Femur (tissue), 1 donor: ENCODE measurements around the gene SPTBN1.

ENCODE experiments used
- DNase-seq: peaks from one replicate; pipeline ENCODE4 v3.0.0-alpha.2; 2017

Gene SPTBN1

GRCh38 chr2:54617409-54617808, 161.3 kb downstream of the SPTBN1 start:
- DNase-seq, result no peak

DNA sequence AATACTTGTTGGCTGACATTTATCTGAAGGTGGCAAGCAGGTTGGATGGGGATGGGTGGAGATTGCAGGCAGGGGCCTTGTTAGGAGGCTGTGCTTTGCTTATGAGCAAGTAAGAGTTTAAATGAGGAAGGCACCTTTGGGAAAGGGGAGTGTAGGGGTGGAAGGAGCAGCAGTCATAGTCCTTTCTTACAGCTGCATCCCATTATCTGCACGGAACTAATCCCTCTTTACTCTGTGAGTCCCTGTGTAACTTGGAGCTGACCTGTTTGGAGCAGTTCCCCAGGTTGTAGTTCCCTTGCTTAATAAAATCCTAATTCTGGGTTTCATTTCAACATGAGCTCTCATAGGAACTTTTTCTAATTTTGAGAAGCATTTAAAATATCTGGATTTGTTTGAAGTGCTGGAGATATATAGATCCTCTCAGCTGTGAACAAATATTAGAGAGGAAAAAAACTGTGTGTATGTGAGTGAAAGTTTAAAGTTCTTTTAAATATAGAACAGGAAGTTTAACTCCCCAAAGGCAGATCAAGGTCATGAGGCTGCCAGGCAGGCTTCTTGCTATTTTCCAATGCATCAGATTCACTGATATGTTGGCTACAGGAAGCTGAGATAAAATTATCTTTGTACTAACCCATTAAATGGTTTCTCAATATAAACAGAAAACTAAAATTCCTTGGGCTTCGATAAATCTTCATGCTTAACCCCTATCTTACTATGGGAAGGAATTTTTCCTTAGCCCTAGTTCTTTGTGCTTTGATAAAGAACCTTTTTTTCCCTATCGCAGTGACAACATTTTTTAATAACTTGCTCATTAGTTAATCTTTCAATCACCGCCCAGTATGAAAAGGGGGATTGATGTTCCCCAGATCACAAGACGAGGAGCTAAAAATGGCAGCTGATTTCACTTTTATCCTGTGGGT, 162.8 kb downstream of the SPTBN1 start:
- DNase-seq, result no peak

DNA sequence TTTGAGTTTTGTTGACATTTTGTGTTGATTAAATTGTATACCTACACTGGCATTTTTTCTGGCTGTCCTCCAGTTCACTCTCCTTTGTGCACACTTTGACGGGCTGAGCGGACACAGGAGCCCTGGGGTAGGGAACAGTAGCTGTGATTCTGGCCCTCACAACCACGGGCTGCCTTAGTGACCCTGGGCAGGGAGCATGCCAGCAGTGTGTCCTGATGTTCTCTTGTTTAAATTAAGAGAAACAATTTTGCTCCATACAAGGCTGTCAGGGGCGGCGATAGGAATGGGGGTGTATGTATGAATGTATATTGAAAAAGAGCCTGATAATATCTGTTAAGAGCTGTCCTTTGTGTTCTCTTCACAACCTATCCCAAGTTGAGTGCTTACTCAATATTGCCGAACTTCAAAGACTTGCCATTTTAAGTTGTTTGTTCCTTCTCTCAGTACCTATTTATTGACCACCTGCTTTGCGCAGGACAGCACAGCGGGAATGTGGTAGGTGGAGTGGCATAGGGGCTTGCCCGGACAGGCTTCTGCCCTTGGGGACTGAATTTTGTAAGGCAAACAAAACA, 163.6 kb downstream of the SPTBN1 start:
- DNase-seq, result no peak

- DNase-seq, result no peak
Measured at GRCh38 chr2:54620948-54621347, 164.8 kb downstream of the SPTBN1 start.

DNA sequence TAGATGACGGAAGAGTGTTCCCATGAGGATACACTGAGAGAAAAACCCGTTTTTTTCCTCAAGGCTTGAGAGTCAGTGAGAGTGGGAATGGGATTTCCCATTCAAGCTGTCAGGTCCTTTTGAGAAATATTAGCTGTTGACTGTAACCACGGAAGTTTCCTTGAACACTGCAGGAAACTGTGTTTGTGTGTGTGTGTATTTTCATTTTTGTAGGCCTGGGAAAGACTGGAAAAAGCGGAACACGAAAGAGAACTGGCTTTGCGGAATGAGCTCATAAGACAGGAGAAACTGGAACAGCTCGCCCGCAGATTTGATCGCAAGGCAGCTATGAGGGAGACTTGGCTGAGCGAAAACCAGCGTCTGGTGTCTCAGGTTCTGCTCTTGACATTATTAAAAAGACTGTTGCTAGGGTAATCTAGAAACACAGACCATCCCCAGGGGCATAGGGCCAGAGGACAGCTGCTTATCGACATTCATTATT, 168.5 kb downstream of the SPTBN1 start:
- DNase-seq, result peak; percentile 68

DNA sequence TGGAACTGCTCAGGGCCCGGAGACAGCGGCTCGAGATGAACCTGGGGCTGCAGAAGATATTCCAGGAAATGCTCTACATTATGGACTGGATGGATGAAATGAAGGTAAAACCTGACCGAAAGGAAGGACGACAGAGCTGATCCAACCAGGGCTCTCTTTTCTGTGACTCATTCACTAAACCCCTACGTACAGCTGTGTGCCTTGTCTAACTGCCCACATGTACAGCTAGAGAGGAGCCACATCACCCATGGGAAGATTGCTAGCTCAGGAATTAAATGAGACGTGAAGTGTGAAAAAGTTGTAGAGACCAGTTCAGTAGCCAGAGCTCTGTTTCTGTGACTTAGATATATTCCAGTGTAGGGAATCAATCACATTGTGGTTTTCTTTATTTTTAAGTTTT, 170.0 kb downstream of the SPTBN1 start:
- DNase-seq, result no peak

DNA sequence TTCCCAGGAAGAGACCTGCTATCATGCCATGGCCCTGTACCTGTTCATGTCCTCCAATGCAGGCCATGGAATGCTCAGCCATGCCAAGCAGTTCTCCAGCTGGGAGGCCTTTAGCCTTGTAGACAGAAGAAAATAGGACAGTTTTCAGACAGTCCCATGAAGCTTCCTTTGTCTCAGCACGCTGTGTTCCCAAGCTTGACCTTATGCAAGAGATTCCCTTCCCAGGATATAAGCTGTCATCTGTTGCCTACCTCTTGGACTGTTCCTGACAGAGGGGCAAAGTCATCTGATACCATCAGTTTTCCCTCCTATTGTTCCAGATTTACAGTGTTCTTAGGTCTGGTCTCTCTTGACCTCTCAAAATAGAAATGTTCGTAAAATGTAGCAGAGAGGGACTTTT, 170.8 kb downstream of the SPTBN1 start:
- DNase-seq, result no peak

DNA sequence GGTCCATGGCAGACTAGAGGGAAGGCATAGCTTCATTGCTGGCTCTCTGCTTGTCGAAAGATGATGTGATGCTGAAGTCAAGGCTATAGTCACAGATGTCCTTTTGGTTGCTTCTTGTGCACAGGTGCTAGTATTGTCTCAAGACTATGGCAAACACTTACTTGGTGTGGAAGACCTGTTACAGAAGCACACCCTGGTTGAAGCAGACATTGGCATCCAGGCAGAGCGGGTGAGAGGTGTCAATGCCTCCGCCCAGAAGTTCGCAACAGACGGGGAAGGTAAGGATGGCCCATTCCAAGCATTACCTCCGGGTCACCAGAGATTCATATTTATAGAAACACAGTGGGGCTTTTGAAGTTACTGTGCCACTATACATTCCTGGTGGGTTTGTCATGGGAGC, 171.8 kb downstream of the SPTBN1 start:
- no peak for DNase-seq

DNA sequence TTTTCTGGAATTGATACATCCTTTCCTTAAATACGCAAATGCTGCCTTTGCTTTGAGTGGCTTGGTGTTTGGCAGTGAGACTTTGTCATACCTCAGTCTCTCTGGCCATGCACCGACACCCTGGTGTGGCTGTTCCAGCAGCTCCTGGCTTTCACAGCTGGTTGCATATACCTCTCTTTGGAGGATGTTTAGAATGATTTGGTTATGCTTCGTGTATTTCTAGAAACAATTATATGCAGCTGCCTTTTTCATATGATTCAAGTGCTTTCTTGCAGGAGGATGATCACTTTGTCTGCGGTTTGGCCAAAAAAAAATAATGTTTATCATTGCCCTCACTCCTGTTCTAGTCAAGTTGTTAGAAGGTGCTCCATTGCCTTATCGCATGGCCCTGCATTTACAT, 172.3 kb downstream of the SPTBN1 start:
- no peak for DNase-seq

DNA sequence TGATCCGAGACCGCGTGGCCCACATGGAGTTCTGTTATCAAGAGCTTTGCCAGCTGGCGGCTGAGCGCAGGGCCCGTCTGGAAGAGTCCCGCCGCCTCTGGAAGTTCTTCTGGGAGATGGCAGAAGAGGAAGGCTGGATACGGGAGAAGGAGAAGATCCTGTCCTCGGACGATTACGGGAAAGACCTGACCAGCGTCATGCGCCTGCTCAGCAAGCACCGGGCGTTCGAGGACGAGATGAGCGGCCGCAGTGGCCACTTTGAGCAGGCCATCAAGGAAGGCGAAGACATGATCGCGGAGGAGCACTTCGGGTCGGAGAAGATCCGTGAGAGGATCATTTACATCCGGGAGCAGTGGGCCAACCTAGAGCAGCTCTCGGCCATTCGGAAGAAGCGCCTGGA, 172.8 kb downstream of the SPTBN1 start:
- no peak for DNase-seq

DNA sequence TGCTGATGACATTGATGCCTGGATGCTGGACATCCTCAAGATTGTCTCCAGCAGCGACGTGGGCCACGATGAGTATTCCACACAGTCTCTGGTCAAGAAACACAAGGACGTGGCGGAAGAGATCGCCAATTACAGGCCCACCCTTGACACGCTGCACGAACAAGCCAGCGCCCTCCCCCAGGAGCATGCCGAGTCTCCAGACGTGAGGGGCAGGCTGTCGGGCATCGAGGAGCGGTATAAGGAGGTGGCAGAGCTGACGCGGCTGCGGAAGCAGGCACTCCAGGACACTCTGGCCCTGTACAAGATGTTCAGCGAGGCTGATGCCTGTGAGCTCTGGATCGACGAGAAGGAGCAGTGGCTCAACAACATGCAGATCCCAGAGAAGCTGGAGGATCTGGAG, 173.3 kb downstream of the SPTBN1 start:
- DNase-seq, result no peak

- no peak for DNase-seq
Measured at GRCh38 chr2:54629914-54630857, 174.1 kb downstream of the SPTBN1 start.

DNA sequence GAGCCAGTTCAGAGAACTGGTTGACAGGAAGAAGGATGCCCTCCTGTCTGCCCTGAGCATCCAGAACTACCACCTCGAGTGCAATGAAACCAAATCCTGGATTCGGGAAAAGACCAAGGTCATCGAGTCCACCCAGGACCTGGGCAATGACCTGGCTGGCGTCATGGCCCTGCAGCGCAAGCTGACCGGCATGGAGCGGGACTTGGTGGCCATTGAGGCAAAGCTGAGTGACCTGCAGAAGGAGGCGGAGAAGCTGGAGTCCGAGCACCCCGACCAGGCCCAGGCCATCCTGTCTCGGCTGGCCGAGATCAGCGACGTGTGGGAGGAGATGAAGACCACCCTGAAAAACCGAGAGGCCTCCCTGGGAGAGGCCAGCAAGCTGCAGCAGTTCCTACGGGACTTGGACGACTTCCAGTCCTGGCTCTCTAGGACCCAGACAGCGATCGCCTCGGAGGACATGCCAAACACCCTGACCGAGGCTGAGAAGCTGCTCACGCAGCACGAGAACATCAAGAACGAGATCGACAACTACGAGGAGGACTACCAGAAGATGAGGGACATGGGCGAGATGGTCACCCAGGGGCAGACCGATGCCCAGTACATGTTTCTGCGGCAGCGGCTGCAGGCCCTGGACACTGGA, 174.9 kb downstream of the SPTBN1 start:
- no peak for DNase-seq

- no peak for DNase-seq
Measured at GRCh38 chr2:54631755-54632154, 175.6 kb downstream of the SPTBN1 start.

DNA sequence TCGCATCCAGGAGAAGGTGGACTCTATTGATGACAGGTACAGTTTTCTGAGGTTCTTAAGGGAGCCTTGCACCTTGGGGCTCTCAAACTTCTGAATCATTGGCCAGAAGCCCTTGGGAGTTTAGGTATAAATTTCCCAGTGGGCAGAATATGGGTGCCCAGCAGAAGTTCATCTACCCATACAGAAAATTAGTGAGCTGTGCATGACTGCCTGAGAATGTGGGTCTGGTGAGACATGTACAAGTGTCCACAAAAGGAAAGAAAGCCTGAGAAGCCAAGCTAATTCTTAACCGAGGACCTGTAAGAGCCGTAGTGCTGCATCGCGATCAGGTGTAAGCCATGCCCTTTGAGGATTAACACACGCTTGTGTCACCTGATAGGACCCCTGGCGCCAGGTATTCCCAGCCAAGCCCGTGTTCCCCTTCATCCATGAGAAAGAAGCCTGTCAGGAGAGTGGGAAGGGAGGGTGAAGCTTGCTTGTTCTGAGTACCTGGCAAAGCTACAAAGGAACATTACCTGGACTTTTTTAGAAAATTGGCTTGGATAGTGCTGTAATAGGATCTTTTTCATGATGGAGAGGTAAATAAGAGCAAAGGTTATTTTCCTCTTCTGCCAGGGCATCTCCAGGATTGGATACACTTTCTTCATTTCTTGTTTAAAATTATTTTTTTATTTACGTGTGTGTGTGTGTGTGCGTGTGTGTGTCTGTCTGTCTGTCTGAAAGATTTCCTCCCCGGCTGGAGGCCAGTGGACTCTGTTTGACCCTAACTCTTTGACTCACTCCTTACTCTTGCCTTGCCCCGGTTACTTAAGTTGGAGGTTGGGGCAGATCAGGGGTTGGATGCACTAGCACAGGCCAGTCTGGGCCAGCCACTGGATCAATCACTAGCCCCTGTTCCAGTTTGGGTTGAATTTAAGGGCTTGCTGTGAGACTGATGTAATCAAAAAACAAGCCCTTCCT, 176.9 kb downstream of the SPTBN1 start:
- no peak for DNase-seq

DNA sequence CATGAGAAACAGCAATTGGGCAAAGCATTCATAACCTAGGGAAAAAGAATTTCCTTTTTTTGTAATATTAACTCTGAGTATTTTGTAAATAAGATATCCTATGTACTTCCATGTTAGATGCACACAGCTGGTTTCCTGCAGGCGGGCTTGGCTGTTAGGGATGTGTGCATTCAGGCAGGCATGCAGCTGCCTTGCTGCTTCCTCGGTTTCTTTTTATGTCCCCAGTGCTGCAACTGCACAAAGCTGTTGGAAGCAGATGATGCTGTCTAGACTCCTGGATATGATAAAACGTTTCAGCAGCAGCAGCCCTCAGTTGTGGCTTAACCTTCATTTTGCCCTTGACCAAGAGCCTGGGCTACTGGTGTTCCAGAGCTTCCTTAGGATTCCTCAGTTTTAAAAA, 177.9 kb downstream of the SPTBN1 start:
- no peak for DNase-seq

- DNase-seq, result peak; percentile 61
Measured at GRCh38 chr2:54634564-54635511, 178.7 kb downstream of the SPTBN1 start.

DNA sequence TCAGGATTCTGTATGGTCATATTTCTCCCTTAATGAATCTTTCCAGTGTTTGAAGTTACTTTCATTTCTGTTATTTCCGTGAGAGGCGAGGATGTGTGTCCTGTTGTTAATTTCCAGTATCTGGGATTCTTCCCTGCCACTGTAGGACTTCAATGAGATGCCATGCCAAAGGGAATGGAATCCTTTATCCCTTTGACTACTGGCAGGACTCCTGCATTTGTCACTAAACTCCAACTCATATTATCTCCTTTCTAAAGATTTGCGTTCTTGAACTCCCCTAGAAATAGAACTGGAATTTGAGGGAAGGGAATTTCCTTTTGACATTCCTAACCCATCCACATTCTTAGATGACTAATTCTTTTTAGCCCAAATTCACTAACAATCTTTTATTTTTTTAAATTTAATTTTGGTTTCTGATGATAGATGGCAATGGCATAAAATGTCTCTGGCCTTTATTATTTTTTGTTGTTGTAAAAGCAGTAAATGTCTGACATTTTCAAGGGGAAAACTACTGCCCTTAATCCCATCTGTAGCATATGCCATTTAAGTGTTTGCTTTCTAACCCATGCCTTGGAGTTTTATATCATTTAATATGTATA, 179.5 kb downstream of the SPTBN1 start:
- DNase-seq, result no peak

DNA sequence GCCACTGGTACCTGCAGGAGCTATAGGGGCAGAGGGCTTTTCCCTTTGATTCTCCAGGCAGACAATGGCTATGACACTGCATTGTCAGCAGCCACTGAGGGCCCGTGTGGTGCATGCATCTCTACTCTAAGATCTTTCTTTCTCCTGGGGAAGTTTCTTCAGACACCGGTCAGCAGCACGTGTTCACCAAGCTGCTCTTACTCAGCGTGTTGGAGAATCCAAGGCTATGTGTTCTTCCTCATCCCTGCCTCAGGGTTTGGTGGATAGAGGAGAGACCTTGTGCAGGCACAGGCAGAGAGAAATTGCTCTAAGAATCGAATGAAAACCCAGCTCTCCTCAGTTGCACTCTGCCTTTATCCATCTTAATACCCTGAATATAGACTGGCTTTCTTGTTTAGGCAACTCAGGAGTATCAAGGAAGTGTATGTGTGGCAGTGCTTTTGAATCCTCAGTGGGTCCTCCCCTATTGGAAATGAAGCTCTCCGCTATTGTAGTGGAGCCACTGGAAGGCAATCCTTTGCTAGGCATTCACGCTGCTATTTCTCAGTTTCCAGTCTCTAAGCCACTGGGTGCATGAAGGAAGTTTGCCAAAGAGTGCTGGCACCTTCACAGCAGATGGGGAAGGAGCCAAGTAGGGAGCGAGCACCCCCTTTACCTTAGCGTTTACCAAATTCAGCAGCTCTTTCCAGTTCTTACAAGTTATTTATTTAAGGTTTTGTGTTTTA, 180.4 kb downstream of the SPTBN1 start:
- no peak for DNase-seq
